ENCODE data around the gene SAPCD2.
"Not testable (repeated sequence)": the region's sequence is repeated elsewhere in the genome, so short reads cannot be mapped to it uniquely, and the experiment has no call there.

SAPCD2 gene

DNA sequence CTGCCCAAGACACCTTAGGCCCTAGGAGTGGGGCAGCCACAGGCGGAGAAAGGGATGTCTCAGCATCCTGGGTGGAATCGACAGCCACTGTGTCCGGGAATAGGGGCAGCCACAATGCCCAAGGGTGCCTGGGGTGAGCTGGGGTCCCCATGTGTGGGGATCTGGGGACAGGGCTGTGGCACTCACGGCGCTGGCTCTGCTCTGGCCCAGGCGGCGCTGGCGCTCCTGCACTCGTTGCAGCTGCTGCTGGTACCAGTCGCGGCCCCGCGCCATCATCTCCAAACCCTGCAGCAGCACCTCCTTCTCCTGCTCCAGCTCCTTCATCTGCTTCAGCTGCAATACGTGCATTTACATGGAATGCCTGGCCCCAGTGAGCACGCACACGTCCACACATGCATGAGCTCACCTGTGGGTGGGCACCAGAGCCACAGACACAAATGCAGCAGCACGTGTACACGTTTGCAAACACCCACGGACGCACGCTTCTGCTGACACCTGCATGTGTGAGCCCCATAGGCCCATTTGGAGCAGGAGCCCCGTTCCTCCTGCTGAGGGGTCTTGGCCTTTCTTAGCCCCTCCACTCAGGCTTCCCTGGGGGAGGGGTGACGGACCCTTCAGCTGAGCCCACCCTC lies 4.9 kb downstream of the SAPCD2 start:
- in situ Hi-C loops (cut with MboI; ENCODE audit: low sequenced_read_pairs), result no loop called here

DNA sequence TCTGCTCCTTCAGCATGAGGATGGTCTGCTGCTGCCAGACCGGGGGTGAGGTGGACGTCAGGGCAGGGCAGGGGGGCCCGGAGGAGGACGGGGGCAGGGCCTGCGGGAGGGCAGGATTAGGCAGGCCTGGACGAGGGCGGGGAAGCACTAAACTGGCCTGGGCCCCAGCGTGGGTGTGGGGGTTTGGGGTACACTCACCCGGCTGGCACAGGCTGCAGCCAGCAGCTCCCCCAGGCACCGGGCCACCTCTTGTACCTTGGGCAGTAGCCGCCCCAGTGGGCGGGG lies 5.5 kb downstream of the SAPCD2 start:
- in situ Hi-C loops (cut with MboI; ENCODE audit: low sequenced_read_pairs), result no loop called here

DNA sequence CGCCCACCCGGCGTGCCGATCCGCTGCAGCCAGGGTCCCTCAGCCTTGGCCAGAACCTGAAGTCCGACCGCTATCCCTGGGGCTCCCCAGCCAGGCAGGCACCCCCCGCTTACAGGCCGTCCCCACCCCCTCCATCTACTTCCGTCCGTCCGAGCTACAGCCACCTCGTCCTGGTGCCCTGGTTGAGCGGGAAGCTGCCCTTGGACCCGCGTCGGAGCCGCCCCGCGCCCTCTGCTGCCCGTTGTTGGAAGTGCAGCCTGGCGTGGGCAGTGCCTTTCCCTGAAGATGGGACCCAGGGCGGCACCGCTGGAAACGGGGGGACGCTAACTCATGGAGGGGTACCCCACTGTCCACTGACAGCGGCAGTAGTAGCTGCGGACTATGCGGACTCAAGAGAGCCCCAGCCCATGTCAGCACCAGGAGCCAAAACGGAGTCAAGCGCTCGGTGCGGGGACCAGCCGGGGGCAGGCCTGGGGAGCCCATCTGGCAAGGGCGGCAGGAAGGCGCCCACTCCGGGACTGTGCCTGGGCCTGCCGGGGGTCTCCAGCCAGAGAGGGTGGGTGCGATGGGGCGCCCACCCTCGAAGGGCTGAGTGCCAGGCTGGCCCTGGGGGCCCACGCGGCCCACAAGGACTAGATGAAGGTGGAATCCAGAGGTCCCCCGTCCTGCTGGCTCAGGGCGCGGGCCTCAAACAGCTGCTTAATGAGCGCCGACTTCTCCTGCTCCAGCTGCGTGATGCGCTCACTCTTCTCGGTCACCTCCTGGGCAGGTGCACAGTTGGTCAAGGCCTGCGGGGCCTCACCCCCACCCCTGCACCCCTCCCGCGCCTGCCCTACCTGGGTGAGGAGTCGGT lies 6.1 kb downstream of the SAPCD2 start:
- in situ Hi-C loops (cut with MboI; ENCODE audit: low sequenced_read_pairs), result no loop called here

DNA sequence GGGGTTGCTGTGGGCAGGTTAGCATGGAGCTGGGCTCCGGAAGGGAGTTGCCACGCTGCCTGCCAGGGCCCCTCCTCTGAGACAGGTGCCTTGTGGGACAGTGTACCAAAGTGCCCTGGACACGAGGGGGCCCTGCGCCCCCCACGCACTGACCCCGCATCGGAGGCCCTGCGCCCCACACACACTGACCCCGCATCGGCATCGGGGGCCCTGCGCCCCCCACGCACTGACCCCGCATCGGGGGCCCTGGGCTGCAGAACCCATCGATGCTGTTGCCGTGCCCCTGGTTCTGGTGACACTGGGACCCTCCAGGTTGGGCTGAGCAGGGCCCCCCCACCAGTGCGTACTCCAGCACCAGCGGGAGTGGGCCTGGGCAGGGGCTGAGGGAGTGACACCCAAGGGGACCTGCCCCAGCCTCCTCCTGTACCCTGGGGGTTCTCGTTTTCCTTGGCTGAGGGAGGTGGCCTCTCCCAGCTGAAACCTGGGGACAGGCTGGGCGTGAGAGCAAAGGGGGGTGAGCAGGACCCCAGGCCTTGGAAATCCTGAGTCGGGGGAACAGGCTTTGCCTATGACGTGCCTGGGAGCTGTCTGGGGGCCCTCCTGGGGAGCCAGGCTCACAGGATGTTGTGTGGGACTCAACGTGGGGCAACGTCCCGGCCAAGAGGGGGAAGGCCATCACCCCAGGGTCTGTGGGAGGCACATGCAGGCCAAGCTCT lies 6.9 kb downstream of the SAPCD2 start:
- in situ Hi-C loops (cut with MboI; ENCODE audit: low sequenced_read_pairs), result no loop called here

DNA sequence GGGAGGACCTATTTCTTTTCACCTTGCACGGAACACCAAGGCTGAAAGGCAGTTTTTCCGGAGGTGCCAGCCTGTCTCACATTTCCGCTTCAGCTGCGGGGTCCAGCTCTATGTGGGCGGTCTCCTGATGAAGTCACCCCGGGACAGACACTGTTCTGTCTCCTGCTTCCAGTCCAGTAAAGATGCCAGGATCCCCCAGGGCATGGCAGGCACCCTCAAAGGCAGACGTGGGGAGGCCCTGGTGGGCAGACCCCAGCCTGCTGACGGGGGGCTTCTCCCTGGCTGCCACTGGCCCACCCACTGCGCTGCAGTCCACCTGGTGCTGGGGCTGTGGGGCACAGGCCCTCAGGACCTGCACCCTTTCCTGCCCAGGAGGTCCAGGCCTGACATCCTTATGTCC lies 7.6 kb downstream of the SAPCD2 start:
- in situ Hi-C loops (cut with MboI; ENCODE audit: low sequenced_read_pairs), result not testable (repeated sequence)

DNA sequence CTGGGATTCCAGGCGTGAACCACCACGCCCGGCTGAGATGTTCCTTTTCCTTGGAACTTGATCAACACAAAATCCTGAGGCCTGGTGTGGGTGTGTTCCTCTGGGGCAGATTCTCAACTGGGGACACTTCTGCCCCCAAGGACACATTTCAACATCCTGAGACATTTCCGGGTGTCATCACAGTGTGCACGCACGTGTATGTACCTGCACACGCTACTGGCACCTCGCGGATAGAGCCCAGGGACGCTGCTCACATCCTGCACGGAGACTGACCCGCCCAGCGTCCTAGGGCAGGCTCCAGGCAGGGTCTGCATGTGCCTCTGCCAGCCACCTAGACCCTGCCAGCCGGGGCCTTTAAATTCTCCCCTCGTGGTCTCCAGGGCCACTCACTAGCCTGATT lies 8.0 kb downstream of the SAPCD2 start:
- in situ Hi-C loops (cut with MboI; ENCODE audit: low sequenced_read_pairs), result no loop called here

DNA sequence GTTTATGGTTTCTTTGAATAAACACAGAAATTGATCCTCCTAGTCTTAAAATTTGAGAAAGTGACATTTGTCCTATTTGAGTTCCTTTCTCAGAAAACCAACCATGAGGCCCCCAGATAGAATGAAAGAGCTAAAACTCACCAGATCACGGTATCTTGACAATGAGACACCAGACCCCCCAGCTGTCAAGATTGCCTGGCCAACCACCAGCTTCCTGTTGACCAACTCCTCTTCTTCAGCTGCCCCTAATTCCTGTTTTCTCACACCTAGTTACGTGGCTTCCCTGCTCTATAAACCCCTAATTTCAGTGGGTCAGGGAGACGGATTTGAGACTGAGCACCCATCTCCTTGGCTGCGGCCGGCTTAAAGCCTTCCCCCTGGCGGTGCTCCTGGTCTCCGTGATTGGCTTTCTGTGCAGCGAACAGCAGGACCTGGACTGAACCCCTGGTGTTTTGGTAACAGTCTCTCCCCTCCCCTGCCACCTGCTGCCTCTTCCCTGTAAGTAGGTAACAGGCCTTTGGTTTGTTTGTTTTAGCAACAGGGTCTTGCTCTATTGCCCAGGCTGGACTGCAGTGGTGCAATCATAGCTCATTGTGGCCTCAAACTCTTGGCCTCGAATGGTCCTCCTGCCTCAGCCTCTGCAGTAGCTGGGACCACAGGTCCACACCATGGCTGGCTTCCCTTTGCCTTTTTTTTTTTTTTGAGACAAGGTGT lies 11.7 kb downstream of the SAPCD2 start:
- in situ Hi-C loops (cut with MboI; ENCODE audit: low sequenced_read_pairs), result no loop called here

DNA sequence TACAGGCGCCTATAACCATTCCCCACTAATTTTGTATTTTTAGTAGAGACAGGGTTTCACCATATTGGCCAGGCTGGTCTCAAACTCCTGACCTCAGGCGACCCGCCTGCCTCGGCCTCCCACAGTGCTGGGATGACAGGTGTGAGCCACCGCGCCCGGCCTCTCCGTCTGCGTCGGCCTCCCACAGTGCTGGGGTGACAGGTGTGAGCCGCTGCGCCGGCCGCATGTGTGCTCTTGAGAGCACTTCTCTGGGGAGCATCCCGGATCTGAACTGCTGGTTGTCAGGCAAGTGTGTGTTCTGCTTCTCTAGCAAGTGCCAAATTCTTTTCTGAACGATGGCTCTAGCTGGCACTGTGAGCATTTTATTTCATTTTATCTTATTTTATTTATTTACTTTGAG lies 12.8 kb downstream of the SAPCD2 start:
- in situ Hi-C loops (cut with MboI; ENCODE audit: low sequenced_read_pairs), result no loop called here

DNA sequence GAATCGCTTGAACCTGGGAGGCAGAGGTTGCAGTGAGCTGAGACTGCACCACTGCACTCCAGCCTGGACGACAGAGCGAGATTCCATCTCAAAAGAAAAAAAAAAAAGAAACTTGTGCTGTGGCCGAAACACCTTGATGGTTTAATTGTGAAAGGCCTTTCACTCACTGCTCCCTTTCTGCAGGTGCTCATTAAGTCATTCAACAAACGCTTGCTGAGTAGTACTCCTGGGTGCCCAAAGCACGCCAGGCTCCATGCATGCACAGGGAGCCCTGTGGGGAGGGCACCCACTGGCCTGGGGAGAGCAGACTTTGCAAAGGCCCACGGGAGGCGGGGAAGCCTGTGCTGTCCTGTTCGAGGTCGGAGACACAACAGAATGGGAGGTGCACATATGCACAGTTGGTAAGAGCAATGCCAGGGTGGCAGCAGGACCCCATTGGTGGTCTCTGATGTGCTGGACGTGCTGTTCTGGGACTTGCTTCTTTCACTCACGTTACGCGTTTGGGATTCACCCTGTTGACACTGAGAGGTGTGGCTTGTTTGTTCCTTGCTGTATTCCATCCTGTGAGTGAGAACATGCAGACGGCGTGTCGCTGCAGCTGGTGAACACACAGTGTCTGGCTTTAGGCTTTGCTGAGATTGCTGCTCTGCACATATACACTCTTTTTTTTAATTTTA lies 13.5 kb downstream of the SAPCD2 start:
- in situ Hi-C loops (cut with MboI; ENCODE audit: low sequenced_read_pairs), result no loop called here

DNA sequence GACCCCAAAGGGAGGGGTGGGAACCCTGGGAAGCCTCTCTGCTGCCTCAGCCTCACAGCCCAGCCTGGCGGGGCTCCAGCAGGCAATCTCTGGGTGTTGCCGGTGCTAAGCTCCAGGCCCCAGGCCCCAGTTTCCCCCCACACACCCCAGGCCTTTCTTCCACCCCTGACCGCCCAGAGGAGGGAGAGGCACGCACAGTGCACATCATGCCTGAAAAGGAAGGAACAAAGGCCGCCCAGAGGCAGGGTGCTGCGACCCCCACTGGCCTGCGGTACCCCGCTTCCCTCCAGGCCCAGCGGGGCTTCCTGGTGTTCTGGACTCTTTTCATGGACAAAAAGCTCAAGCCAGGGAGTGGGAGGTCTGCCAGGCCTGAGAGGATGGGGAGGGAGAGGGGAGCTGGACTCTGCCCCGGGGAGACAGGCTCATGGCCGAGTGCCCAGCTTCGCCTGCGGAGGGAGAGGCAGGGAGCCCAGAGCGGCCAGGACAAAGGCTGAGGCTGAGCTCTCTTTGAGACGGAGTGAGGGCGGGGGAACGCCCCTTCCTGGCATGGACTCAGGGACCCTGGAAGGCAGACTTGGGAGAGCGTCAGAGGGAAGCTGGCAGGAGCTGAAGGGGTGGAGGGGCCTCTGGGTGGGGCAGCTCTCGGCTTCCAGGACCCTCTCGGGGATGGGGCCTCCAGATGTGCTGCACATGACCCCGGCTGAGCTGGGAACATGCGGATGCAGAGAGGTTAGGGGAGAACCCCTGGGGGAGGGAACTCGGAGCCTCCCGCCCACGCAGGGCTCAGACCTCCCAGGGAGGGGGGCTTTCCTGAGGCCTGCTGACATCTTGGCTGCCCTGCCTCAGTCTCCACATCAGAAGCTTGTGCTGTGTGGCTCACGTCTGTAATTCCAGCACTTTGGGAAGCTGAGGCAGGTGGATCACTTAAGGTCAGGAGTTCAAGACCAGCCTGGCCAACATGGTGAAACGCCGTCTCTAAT lies 14.7 kb downstream of the SAPCD2 start:
- in situ Hi-C loops (cut with MboI; ENCODE audit: low sequenced_read_pairs), result no loop called here

DNA sequence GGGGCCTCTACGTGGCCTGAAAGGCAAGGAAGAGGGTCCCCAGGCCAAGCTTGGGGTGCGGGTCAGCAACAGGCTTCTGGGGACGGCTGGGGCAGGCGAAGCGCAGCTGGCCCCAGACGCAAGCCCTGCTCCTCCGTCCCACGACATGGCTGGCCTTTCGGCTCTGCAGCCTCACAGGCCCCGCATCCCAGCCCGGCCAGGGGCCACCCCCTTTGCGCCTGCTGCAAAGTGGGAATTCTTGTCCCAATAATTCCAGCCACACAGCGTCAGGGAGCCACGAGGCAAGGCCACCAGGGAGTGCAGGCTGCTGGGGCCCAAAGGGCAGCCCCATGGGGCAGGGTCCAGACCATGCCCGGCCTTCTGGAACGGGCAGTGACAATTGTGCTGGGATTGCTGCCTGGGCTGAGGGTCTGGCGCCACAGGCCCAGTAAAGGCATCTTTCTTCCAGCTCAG lies 15.4 kb downstream of the SAPCD2 start:
- in situ Hi-C loops (cut with MboI; ENCODE audit: low sequenced_read_pairs), result no loop called here

DNA sequence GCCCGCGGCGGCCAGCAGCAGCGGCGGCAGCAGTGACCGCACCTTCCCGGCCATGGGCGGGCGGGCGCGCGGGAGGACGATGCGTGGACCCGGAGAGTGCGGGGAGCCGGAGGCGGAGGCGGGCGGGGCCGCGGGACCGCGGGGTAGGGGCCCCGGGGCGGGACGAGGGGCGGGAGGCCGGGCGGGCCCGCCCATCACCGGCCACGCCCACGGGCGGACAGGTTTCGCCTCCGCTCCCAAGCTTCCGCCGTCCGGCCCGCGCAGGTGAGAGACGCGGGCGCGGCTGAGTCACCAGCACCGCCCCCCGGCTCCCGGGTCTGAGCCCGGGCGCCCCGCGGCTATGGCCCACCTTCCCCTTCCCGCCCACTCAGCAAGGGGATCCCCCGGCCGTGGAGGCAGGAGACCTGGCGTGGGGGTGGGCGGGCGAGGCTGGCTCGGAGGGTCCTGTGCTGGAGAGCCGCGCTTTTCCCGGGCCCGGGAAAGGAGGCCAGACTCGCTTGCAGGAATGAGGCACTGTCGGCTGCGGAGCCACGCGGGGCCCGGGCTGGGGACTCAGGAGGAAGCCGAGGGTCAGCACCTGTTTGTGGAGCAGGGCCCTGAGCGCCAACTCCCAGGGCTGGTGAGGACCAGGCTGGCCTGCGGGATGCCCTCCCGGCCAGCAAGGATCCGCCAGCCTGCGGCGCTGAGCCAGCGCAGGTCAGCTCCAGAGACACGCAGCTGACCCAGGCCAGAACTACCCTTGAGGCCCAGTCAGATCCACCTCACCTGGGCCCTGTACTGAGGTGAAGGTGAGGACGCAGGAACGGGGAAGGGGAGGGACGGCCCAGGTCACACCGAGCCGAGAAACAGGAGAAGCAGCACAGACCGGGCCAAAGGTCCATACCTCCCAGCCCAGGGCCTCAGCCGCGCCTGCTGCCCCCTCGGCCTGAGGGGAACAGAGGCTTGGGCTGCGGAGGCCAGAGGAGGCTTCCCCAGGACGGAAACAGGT lies 16.1 kb downstream of the SAPCD2 start, which contains the start of gene ENTPD2:
TSS of gene ENTPD2 (minus strand) at position 118 of the 988 bp plus-strand sequence. CDS start at position 54, 64 bp downstream.
- in situ Hi-C loops (cut with MboI; ENCODE audit: low sequenced_read_pairs), result no loop called here

DNA sequence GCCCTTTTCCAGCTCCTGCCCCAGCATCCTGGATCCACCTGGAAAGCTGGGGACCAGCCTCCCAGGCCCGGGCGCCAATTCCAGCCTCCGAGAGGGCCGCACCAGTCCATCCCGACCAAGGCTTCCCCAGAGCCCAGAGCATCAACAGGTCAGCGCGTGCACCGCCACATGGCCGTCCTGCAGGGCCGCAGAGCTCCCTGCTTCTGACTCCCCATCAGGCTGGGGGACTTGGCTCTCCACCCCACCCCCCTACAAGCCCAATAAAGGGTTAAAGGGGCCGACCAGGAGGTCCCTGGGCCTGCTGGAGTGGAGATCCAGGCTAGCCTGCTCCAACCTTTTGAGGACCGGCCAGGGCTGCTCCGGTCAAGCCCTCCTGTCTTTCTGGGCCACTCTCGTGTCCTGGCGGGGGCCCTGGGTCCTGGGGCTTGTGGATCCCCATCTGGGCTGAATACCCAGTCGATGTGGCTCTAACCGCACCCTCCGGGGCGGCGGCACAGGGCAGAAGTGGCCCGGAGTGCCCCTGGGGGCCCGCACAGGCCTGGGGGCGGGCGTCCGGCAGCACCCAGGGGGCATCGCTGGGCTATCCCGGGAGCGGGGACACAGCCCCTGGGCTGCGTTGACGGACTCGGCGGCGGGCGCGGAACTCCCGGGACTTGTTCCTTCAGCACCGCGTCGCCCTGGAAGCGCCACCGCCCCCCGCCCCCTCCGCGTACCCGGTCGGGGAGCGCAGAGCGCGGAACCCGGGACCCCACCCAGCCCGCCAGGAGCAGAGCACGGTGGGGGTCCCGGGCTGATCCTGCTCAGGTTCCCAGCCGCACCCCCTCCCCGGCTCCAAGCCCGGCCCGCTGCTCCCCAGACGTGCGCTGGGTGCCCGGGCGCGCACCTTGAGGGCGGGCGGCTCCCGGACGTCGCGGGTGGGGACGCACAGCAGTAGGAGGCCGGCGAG lies 17.1 kb downstream of the SAPCD2 start:
- in situ Hi-C loops (cut with MboI; ENCODE audit: low sequenced_read_pairs), result no loop called here

DNA sequence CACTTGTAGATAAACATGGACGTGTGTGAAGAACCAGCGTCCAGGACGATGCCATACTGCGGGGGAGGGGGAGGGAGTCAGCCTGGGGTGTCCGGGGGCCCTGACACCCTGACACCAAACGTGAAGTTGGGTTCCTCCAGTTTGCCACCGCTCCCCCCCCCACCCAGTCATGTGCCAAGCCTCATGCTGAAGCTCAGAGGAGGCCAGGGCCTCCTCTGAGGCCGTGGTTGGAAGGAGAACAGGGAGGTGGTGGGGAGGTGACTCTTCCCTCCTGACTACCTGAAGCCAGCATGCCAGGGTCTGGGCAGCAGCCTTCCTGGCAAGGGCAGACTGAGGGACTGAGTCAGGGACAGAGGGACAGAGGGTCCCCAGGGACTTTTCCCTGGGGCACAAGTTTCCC lies 18.1 kb downstream of the SAPCD2 start:
- in situ Hi-C loops (cut with MboI; ENCODE audit: low sequenced_read_pairs), result no loop called here

DNA sequence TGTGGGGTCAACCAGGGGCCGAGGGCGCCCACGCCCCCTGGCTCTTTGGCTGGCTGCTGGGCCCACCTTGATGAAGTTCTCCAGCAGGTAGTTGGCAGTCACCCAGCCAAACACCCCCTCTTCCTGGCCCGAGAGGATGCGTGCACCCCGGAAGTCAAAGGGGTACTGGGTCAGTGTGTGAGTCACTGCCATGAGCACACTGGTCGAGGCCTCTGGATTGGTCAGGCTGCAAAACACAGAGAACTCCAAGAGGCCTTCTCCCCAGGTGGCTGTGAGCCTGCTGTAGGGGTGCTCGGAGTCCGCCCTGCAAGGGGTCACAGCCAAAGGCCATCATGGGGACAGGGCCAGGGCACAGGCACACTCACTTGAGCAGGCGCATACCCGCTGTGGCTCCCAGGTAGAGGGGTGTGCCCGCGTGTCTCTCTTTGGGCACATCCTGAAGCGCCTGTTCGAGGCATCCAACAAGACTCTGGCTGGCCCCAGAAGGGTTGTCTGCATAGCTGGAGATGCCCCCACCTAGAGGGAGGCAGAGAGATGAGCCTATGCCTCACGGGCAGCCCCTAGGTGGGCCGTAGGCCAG lies 19.1 kb downstream of the SAPCD2 start:
- in situ Hi-C loops (cut with MboI; ENCODE audit: low sequenced_read_pairs), result no loop called here

DNA sequence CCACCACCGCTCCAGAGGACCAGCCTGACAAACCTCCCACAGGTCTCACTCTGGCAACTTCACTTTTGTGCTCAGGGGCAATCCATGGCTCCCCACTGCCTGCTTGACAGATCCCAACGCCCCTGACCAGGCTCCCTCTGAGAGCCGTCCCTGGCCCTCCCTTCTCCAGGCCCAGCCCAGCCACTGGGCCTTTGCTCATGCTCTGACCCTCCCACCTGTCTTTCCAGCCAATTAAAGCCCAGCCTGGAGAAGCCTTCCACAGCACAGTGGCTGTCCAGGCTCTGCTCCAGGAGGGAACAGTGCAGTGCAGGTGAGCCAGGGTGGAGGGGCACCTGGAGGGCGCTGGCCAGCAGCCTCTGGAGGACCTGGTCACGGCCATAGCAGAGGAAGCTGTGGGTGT lies 19.8 kb downstream of the SAPCD2 start:
- in situ Hi-C loops (cut with MboI; ENCODE audit: low sequenced_read_pairs), result no loop called here
